MCF 10A (cell line): Measurements from ENCODE around the gene ATP6AP1. TPM values are rescaled to one million over a fixed set of nuclear protein-coding genes. Genes with fewer than 3 reads are reported as not detected.
A peak's percentile ranks its signal among the peaks of the same experiment; 100 is the strongest.

Experiments used
- BruUV-seq: library from RNA; stranded (reverse); fragments of 400-500 nt; replicated peaks from 2 replicates; lab custom pipeline; 2021; lab: Mats Ljungman, UMichigan
- CTCF ChIA-PET: fragments of 300-600 bp; sonication (Branson Sonifier 250); formaldehyde crosslinking; extraction: SDS; loops from one replicate; lab custom pipeline; 2021; ENCODE audit warnings: antibody characterized with exemption, inconsistent platforms; lab: Yijun Ruan, JAX
- POLR2A ChIA-PET: fragments of 300-600, 350-650 bp; sonication (Branson Sonifier 250); formaldehyde crosslinking; extraction: SDS; loops from one replicate; lab custom pipeline; 2020; ENCODE audit warnings: antibody characterized with exemption, inconsistent platforms; lab: Yijun Ruan, JAX
- DNase-seq: peaks from one replicate; pipeline ENCODE4 v3.0.0-alpha.2; 2018; ENCODE audit not compliant: unreplicated experiment
- H3K27ac Mint-ChIP-seq: one replicate; pipeline ENCODE4 v1.8.0; 2022; ENCODE audit warnings: mild to moderate bottlenecking, low read depth, mixed read lengths; ENCODE audit not compliant: unreplicated experiment
- H3K27me3 Mint-ChIP-seq: one replicate; pipeline ENCODE4 v1.8.0; 2022; ENCODE audit warnings: mixed read lengths; ENCODE audit not compliant: insufficient read depth, unreplicated experiment
- H3K36me3 Mint-ChIP-seq: one replicate; pipeline ENCODE4 v1.8.0; 2022; ENCODE audit warnings: mild to moderate bottlenecking, moderate library complexity, mixed read lengths; ENCODE audit not compliant: insufficient read depth, unreplicated experiment
- H3K4me1 Mint-ChIP-seq: one replicate; pipeline ENCODE4 v1.8.0; 2022; ENCODE audit warnings: mixed read lengths; ENCODE audit not compliant: insufficient read depth, unreplicated experiment
- H3K4me3 Mint-ChIP-seq: one replicate; pipeline ENCODE4 v1.8.0; 2022; ENCODE audit warnings: mild to moderate bottlenecking, moderate library complexity, mixed read lengths; ENCODE audit not compliant: unreplicated experiment
- H3K9me3 Mint-ChIP-seq: one replicate; pipeline ENCODE4 v1.8.0; 2022; ENCODE audit warnings: mixed read lengths; ENCODE audit not compliant: unreplicated experiment
- CTCF ChIP-seq: fragments of 200-600 bp; IDR thresholded peaks from one replicate; pipeline ENCODE4 v1.8.0; 2022; ENCODE audit warnings: antibody characterized with exemption, mild to moderate bottlenecking; ENCODE audit not compliant: unreplicated experiment
- intact Hi-C: fragments of 100-400 bp; cut with micrococcal nuclease; formaldehyde crosslinking; loops from 2 replicates; pipeline ENCODE4 v1.14.1; 2022
- total RNA-seq: library from RNA; stranded (reverse); gene quantifications from 2 replicates; pipeline ENCODE4 v1.2.3, GENCODE V29; 2022

ATP6AP1 gene
- total RNA-seq, 1 experiment from 2014 or later: 48.7 TPM

GRCh38 chrX:154478728-154479622, 50.5 kb downstream of the ATP6AP1 start, which contains the start of gene LAGE3:
Gene LAGE3 (minus strand): TSS chrX:154479281. CDS start chrX:154478915, 366 bp downstream.
- no TSS peak for BruUV-seq
- ChIA-PET POLR2A (interaction anchor here (1.1 to 1.4 kb wide), 2 partner anchors 12 to 21 kb away, joined by 5 to 6 read pairs; partner anchors contain the start of genes PLXNA3 and SLC10A3), CTCF (interaction anchor here (1.1 kb wide), 1 partner anchor 55 kb away, joined by 3 read pairs; no protein-coding TSS in a partner anchor)
- Mint-ChIP-seq H3K36me3 (peaks cover 12% of the 10 kb centered on the region), H3K27me3 (peaks cover 23% of the 10 kb centered on the region), H3K27ac (peak within 1 kb of the TSS; percentile 23), H3K4me3 (peak within 1 kb of the TSS; percentile 72), H3K9me3 (no peaks in the 10 kb centered on the region), H3K4me1 (peaks cover 7% of the 10 kb centered on the region)
- intact Hi-C loops: no loop called here
- DNase-seq: peak; percentile 84
- TF ChIP-seq CTCF: no peak

- Mint-ChIP-seq H3K9me3 (no peaks in the 10 kb centered on the region), H3K4me1 (peaks cover 7% of the 10 kb centered on the region), H3K27ac (no peak overlapping the region), H3K4me3 (no peak overlapping the region), H3K27me3 (peaks cover 23% of the 10 kb centered on the region), H3K36me3 (peaks cover 15% of the 10 kb centered on the region)
- no TSS peak for BruUV-seq
- DNase-seq: no peak
- CTCF ChIA-PET: interaction anchor here (0.6 kb wide), 1 partner anchor 54 kb away, joined by 4 read pairs; no protein-coding TSS in a partner anchor
- POLR2A ChIA-PET: interaction anchor here (1.1 kb wide), 1 partner anchor 34 kb away, joined by 4 read pairs; the partner anchor contains the start of gene FAM3A
- no peak for TF ChIP-seq CTCF
- intact Hi-C loops: no loop called here
Observed at GRCh38 chrX:154481195-154481594, 52.7 kb downstream of the ATP6AP1 start.

- intact Hi-C loops: no loop called here
- TF ChIP-seq CTCF: no peak
- no peak overlapping the region for H3K27ac Mint-ChIP-seq
- ChIA-PET POLR2A (interaction anchor here (1.1 kb wide), 1 partner anchor 34 kb away, joined by 4 read pairs; the partner anchor contains the start of gene FAM3A), CTCF (interaction anchor here (0.6 to 1.5 kb wide), 3 partner anchors 53 to 82 kb away, joined by 3 to 4 read pairs (median 4); no protein-coding TSS in a partner anchor)
- peaks cover 15% of the 10 kb centered on the region for H3K36me3 Mint-ChIP-seq
- peaks cover 23% of the 10 kb centered on the region for H3K27me3 Mint-ChIP-seq
- DNase-seq: no peak
- no TSS peak for BruUV-seq
- H3K4me1 Mint-ChIP-seq: peaks cover 7% of the 10 kb centered on the region
- no peaks in the 10 kb centered on the region for H3K9me3 Mint-ChIP-seq
- H3K4me3 Mint-ChIP-seq: no peak overlapping the region
Observed at GRCh38 chrX:154481911-154482601, 53.6 kb downstream of the ATP6AP1 start.
